ENCODE measurements around the gene RBFOX1. TPM values are rescaled to one million over a fixed set of nuclear protein-coding genes. Genes with fewer than 3 reads are reported as not detected.

The RBFOX1 gene
- total RNA-seq, 4 donors from 2014 or later: 1.0 to 3.4 TPM; not detected in 2

- no peak for TF ChIP-seq CTCF (IDR thresholded peaks at IDR 0.05)
- Histone ChIP-seq H3K27me3 (no peaks in the 10 kb centered on the region), H3K9me3 (no peaks in the 10 kb centered on the region), H3K4me1 (no peaks in the 10 kb centered on the region), H3K4me3 (no peak overlapping the region), H3K27ac (no peak overlapping the region), H3K36me3 (no peaks in the 10 kb centered on the region)
- DNase-seq: no peak
These were observed 371.0 kb downstream of the RBFOX1 start for GRCh38 chr16:7703672-7704071.

GRCh38 chr16:7705885-7706284 lies 373.2 kb downstream of the RBFOX1 start:
- no peaks in the 10 kb centered on the region for H3K36me3 ChIP-seq
- DNase-seq: no peak
- H3K27ac ChIP-seq: no peak overlapping the region
- no peaks in the 10 kb centered on the region for H3K4me1 ChIP-seq
- H3K4me3 ChIP-seq: no peak overlapping the region
- TF ChIP-seq CTCF (IDR thresholded peaks at IDR 0.05) (no peak), POLR2A (IDR thresholded peaks at IDR 0.05) (no peak)
- no peaks in the 10 kb centered on the region for H3K9me3 ChIP-seq
- no peaks in the 10 kb centered on the region for H3K27me3 ChIP-seq

- Histone ChIP-seq H3K27ac (no peak overlapping the region), H3K27me3 (no peaks in the 10 kb centered on the region), H3K4me3 (no peak overlapping the region), H3K4me1 (no peaks in the 10 kb centered on the region), H3K9me3 (no peaks in the 10 kb centered on the region), H3K36me3 (no peaks in the 10 kb centered on the region)
- DNase-seq: no peak
- TF ChIP-seq POLR2A (IDR thresholded peaks at IDR 0.05) (no peak), CTCF (IDR thresholded peaks at IDR 0.05) (no peak)
These were observed 376.5 kb downstream of the RBFOX1 start for GRCh38 chr16:7709186-7709585.

- TF ChIP-seq POLR2A (IDR thresholded peaks at IDR 0.05) (no peak), CTCF (IDR thresholded peaks at IDR 0.05) (no peak)
These were observed 380.6 kb downstream of the RBFOX1 start for GRCh38 chr16:7713244-7713643.

GRCh38 chr16:7714775-7715174 lies 382.1 kb downstream of the RBFOX1 start:
- TF ChIP-seq POLR2A (IDR thresholded peaks at IDR 0.05) (no peak), CTCF (IDR thresholded peaks at IDR 0.05) (no peak)
- no peaks in the 10 kb centered on the region for H3K9me3 ChIP-seq
- no peaks in the 10 kb centered on the region for H3K27me3 ChIP-seq
- H3K36me3 ChIP-seq: no peaks in the 10 kb centered on the region
- H3K4me3 ChIP-seq: no peak overlapping the region
- no peaks in the 10 kb centered on the region for H3K4me1 ChIP-seq
- no peak overlapping the region for H3K27ac ChIP-seq
- DNase-seq: no peak

More at GRCh38 chr16:7713244-7713643, 380.6 kb downstream of the RBFOX1 start:
- no peaks in the 10 kb centered on the region for H3K27me3 ChIP-seq
- H3K9me3 ChIP-seq: no peaks in the 10 kb centered on the region
- H3K36me3 ChIP-seq: no peaks in the 10 kb centered on the region
- H3K4me1 ChIP-seq: no peaks in the 10 kb centered on the region
- H3K4me3 ChIP-seq: no peak overlapping the region
- DNase-seq: no peak
- H3K27ac ChIP-seq: no peak overlapping the region

Measured in Peyer's patch (tissue), 4 donors.